ENCODE data around the gene TMEM131.

DNA sequence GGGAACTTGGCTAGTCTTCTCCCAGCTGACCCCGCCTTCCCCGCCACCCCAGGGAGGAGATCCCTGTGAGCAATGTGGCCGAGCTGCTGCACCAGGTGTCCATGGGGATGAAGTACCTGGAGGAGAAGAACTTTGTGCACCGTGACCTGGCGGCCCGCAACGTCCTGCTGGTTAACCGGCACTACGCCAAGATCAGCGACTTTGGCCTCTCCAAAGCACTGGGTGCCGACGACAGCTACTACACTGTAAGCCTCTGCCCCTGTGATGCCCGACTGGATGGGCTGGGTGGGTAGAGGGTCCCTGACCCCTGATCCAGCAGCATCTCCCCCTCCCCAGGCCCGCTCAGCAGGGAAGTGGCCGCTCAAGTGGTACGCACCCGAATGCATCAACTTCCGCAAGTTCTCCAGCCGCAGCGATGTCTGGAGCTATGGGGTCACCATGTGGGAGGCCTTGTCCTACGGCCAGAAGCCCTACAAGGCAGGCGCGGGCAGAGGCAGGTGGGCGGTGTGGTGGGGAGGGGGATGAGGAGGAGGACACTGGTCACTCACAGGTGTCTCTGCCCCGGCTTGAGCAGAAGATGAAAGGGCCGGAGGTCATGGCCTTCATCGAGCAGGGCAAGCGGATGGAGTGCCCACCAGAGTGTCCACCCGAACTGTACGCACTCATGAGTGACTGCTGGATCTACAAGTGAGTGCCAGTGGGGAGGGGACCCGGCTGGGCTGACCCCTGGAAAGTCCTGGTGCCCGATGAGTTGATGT lies 258.1 kb downstream of the TMEM131 start:
- TF ChIP-seq, protein P1, sequence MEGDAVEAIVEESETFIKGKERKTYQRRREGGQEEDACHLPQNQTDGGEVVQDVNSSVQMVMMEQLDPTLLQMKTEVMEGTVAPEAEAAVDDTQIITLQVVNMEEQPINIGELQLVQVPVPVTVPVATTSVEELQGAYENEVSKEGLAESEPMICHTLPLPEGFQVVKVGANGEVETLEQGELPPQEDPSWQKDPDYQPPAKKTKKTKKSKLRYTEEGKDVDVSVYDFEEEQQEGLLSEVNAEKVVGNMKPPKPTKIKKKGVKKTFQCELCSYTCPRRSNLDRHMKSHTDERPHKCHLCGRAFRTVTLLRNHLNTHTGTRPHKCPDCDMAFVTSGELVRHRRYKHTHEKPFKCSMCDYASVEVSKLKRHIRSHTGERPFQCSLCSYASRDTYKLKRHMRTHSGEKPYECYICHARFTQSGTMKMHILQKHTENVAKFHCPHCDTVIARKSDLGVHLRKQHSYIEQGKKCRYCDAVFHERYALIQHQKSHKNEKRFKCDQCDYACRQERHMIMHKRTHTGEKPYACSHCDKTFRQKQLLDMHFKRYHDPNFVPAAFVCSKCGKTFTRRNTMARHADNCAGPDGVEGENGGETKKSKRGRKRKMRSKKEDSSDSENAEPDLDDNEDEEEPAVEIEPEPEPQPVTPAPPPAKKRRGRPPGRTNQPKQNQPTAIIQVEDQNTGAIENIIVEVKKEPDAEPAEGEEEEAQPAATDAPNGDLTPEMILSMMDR (IDR thresholded peaks at IDR 0.05; ENCODE audit: low read depth, low read length): no peak
- TF ChIP-seq MAX (IDR thresholded peaks at IDR 0.05; ENCODE audit: low read depth, low read length) (no peak), MYC (IDR thresholded peaks at IDR 0.05; ENCODE audit: low read depth, low read length) (no peak)

Measured in NB4 (cell line).